NCI-H82 treated with DMSO at 0.1 percent for 48 hours (cell line): ENCODE data around the gene DYNLL1.
"Not testable (repeated sequence)": the region's sequence is repeated elsewhere in the genome, so short reads cannot be mapped to it uniquely, and the experiment has no call there.

Source experiments
- DNase-seq: peaks from one replicate; lab custom pipeline; 2025; ENCODE audit not compliant: unreplicated experiment; lab: John Stamatoyannopoulos, UW

The DYNLL1 gene

DNA sequence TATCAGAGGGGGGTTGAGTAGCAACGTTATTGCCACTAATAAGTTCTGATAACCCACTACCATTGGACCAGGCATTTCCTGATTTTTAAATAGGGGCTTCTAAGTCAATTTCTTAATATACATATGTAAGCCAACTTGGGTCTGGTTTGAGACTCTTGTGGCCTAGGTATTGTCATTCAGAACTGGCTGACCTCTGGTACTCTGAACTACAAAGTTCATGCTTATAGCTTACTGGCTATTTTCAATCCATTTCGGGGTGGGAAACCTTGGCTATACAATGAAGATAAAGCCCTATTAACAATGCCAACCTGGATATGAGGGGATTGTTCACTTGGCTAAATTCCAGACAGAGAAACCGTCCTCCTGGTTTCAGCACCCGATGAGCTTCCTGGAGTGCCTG lies 8.7 kb downstream of the DYNLL1 start:
- no peak for DNase-seq

DNA sequence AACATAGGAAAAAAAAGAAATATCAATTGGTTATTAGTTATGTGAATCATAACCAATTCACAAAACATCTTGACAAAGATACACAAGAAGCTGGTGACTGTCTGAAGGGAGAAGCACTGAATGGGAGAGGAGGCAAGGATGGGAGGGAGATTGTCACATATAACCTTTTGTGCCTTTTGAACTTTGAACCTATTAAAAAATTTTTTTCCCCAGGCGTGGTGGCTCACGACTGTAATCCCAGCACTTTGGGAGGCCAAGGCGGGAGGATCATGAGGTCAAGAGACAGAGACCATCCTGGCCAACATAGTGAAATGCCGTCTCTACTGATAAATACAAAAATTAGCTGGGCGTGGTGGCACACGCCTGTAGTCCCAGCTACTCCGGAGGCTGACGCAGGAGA lies 12.6 kb downstream of the DYNLL1 start:
- no peak for DNase-seq

DNA sequence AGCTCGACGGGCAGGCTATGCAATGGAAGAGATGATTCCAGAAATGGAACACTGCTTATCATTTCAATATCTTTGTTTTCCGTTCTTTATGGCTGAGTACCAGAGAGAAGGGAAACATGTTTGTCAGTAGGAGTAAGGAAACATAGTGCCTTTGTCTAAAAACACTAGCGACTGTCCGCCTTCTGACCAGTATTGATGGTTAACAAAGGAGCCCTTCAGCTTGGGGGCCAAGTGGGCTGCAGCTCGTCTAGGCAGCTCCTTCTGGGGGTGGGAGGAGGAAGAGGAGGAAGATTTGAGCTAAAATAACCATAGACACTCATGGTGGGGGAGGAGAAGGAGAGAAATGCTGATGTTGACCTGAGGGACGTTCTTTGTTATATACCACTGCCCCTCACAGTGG lies 18.1 kb downstream of the DYNLL1 start:
- no peak for DNase-seq

DNA sequence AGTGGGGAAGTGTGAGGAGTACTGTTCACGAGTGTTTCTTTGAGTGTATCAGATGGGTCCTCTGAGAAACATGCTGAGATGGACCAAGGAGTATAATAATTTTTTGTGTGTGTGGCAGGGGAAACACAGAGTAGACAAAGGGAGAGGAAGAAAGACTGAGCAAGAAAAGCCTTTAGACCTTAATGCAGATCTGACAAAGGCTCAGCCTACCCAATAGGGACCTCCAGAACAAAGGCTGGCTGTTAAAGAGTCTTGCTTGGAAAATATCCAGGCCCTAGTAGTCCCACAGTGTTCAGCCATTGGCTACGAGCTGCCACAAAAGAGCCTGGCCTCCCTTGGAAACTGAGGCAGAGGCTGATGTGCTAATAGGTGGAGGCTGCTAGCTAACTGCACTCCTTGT lies 19.6 kb downstream of the DYNLL1 start:
- no peak for DNase-seq

DNA sequence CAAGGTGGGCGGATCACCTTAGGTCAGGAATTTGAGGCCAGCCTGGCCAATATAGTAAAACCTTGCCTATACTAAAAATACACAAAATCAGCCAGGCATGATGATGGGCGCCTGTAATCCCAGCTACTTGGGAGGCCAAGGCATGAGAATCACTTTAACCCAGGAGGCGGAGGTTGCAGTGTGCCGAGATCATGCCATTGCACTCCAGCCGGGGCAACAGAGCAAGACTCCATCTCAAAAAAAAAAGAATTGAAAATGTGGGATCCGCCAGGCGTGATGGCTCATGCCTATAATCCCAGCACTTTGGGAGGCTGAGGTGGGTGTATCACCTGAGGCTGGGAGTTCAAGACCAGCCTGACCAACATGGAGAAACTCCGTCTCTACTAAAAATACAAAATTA lies 23.4 kb downstream of the DYNLL1 start:
- DNase-seq, result not testable (repeated sequence)

DNA sequence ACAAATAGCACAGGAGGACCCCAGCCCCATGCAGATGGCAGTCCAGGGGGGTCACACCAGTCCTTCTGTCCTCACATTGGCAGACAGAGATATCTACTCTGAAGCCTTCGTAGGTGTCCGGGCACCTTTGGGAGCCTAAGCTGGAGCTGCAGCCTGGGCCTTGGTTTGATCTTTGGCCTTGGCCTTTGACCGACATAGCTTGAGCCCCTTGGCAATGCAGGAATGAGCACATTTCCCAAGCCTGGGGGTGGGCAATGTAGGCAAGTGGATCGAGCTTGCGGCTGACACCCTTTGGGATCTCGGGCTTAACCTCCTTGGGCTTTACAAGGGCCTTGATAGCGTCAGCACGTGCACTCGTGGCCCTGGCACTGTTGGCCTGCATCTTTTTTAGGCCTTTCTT lies 26.7 kb downstream of the DYNLL1 start:
- DNase-seq, result no peak

DNA sequence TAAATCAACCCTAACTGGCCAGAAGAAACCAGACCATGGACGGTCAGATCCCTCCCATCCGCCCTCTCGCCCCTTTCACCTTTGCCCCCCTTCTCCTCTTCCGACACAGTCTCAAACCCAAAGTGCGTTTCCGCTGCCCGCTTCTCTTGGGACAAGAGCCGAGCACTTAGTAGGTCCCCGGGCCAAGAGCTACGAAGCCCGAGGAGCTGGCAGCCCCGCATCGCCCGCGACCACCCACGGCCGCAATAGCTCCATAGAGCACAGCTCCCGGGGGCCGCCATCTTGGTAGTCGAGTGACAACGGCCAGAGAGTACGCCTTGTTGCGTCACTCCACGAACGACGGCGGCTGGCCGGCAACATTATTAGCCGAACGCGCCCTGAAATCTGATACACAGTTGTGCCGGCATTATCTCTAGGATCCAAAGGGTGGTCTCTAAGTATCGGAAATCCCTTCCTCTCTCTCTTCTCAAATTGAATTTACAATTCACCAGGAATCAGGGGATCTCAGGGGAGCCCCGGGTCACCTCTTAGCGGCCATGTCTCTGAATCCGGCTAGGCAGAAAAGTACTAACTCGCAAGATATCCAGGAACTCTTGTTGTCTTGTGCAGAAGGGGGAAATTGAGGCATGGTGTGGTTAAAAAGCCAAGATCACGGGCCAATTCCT lies 33.1 kb downstream of the DYNLL1 start, which contains the start of gene COQ5:
Gene COQ5, minus strand, starts transcription at position 298 of the 665 bp plus-strand sequence. Its CDS starts 17 bp downstream, at position 281.
- peak; percentile 77 for DNase-seq

DNA sequence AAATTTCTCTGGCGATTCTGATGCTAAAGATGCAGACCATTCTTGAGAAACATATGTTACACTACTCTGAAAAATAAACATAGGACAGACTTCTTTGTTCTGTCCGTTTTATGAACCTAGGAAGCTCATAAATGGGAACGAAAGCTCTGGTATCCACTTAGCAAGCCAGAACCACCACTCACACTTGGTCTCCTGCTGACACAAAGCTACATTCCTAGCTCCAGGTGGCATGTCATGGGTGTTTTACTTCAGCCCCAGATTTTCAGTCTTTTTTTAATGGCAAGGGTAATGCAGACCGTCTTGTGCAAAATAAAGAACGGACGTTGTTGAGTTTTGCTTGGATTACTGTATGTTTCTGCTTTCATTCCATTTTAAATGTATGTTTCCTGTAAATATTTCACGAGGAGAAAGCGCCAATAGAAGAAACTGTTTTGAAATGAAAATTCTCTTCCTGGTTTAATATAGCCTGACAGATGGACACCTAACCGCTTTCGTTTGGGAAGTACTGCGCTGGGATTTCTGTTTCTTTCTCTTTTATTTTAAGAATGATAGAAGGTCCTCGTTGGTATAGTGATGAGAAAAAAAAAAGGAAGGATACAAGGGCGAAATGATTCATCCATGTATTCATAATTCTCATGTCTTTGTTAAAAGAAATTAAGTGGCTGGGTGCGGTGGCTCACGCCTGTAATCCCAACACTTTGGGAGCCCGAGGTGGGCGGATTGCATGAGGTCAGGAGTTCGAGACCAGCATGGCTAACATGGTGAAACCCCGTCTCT lies 33.9 kb downstream of the DYNLL1 start:
- DNase-seq, result peak; percentile 30

DNA sequence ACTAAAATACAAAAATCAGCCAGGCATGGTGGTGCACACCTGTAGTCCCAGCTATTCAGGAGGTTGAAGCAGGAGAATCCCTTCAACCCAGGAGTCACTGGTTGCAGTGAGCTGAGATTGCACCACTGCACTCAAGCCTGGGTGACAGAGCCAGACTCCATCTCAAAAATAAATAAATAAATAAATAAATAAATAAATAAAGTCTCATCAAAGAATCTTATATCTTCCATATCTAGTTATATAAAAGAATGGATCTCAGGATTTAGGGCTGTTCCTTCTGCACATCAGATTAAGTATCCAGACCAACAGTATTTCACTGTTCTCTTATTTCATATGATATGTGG lies 34.5 kb downstream of the DYNLL1 start:
- not testable (repeated sequence) for DNase-seq

DNA sequence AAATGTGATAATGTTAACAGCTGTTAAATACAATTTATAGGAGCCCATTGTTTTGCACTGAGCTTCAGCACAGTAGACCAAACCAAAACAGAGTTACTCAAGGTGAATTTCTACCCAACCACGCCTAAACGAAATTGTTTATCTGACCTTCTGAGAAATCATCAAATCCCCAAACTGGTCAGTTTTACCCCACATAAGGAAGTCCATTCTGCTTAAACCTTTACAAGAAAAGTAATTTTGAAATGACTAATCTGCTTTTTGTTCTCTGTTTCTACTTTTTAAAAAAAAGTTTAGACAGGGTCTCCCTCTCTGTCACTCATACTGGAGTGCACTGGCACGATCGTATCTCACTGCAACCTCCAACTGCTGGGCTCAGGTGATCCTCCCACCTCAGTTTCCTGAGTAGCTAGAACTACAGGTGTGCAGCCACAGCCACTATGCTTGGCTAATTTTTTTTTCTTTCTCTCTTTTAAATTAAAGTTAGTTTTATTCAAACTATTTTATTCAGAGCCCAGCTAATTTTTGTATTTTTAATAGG lies 36.9 kb downstream of the DYNLL1 start:
- DNase-seq, result no peak

DNA sequence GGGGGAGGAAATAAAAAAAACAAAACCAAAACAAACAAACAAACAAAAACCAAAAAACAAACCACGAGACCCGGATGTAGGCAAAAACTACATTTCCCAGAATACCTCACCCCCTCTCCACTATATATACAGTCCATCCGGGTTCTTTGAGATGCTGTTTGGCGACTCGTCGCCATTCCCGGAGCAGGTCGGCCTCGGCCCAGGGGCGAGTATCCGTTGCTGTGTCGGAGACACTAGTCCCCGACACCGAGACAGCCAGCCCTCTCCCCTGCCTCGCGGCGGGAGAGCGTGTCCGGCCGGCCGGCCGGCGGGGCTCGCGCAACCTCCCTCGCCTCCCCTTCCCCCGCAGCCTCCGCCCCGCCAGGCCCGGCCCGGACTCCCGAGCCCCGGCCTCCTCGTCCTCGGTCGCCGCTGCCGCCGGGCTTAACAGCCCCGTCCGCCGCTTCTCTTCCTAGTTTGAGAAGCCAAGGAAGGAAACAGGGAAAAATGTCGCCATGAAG lies 38.3 kb downstream of the DYNLL1 start, which contains the start of gene RNF10:
Gene RNF10, plus strand, starts transcription at position 154 of the 500 bp plus-strand sequence. CDS start 456 bp downstream, outside the sequence.
- DNase-seq, result peak; percentile 90

DNA sequence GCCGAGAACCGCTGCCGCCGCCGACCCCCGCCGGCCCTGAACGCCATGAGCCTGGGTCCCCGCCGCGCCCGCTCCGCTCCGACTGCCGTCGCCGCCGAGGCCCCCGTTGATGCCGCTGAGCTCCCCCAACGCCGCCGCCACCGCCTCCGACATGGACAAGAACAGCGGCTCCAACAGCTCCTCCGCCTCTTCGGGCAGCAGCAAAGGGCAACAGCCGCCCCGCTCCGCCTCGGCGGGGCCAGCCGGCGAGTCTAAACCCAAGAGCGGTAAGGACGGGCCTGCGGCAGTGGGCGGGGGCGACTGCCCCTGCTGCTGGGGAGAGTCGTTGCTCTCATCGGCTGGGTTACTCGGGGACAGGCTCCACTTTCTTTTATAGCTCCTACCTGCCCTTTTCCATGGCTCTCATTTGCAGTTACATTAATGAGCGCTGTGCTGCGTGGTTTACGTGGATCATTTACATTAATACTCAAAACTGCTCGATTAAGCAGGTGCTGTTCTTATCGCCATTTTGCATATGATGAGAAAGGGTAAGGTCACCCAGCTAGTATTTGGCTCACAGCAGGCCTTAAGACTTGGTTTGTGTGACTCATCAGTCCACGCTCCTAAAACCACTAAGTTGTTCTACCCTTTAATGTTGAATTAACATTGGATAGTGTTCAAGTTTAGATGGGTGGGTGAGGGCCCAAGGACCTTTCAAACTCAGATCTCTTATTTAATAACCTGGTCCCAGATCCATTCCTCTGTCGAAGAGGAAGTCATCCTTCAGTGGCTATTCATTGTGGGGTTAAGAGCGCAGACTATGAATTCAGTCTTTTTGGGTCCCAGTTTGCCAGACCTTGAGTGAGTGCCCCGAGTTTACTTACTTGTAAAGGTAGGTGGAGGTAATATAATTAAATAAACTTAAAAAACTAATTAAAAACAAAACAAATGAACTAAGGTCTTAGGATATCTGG lies 39.1 kb downstream of the DYNLL1 start:
- no peak for DNase-seq

DNA sequence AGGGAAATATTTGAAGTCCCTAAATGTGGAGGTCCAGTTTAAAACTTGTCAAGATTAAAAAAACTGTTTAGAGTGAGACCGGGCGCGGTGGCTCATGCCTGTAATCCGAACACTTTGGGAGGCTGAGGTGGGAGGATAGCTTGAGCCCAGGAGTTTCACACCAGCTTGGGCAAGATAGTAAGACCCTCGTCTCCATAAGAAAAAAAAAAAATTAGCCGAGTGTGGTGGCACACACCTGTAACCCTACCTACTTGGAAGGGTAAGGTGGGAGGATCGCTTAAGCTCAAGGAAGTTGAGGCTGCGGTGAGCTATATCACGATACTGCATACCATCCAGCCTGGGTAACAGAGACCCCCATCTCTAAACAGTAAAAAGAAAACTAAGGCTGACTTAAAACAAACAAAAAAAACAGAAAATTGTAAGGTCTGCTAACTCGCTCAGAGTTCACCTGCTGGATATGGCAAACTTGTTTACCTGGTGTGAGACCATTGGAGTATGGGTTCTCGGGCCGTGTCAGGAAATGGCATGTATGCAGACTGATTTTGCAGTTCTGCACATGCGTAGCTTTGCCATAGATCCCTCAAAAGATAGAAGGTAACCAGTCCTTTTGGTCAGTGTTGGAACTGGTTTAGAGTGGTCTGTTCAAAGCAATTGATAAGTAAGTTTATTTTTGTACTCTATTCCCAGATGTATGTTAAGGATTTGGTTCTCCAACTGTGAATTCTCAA lies 40.3 kb downstream of the DYNLL1 start:
- DNase-seq, result no peak

DNA sequence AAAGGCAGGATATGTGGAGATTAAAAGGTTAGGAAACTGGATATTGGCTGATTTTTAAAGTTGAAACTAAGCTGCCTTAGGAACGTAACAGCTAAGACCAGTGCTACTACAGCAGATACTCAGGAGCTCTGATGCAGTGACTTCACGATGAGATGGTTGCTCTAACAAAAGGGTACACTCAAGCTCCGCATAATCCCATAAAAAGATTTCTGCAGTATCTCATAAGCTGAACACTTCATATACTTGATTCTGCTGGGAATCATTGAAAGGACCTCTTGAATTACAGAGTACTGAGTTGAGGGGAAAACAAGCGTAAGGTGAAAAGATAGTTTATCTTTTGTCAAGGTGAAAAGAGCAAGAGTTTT lies 41.9 kb downstream of the DYNLL1 start:
- DNase-seq, result peak; percentile 52

DNA sequence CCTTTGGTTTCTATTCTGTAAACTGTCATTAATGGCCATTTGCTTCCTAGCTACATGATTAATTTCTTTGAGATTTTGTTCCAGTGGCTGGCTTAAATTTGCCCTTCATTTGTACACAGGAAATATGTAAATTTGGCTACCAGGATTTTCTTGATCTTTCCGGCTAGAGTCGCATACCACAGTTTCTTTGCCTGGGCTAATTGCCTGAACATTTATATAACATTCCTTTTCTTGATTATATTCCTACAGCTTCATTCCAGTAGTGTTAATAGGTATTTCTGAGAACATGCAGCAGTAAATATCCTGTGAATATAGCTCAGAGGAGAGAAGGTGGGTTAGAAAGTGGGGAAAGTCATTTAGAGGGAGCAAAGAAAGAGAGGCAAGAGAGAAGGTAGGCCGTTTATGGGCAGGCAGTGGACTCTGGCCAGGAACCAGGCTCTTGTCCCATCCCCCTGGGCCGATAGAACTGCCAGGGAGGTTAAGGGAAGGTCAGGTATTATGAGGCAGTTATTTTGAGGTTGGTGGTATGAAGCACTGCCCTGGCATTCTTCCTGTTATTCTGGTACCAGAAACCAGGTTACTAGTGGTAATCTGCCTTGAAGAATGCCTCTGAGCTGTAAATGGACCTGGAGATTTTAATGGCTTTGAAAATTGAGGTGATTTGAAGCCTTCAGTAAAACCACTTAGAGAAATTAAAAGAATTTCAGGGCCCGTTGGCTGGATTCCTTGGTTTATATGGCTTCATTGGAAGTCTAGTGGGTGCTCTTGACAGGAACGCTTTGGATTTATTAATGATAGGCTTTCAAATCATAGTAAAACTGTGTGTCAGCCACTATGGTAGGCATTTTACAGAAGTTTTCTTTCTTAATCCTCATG lies 42.6 kb downstream of the DYNLL1 start:
- no peak for DNase-seq

DNA sequence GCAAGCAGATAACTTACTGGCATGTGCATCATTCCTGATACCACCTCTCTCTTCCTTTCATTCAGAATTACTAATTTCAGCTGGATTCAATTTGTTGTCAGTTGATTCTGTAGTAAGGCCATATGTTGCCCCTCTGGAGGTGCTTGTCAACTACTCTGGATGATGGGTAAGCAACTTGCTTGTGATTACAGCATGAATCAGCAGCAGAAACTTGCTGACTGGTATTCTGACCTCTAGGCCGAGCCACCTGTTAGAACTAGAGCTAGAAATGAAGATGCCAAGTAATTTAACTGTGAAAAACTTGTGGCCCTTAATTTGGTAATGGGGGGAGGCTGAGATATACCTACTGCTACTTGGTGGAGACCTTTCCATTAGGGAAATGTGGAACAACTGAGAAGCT lies 43.4 kb downstream of the DYNLL1 start:
- no peak for DNase-seq

DNA sequence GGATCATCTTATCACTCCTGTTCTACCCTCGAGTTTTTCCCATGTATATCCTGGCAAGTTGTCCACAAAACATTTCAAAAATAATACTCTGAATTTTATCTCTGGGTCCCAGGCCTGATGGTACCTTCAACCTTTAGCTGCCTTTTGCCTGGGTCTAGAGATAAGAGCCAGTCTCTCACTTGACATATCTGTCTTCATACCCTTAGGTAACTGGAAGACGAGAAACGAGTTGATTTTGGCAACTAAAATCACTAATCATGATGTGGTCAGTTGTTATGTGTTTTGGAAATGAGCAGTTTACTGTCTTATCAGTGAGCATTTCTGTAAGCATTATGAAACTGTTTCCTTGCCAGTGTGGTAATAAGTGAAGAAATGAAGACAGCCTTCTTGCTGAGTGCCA lies 44.5 kb downstream of the DYNLL1 start:
- no peak for DNase-seq

DNA sequence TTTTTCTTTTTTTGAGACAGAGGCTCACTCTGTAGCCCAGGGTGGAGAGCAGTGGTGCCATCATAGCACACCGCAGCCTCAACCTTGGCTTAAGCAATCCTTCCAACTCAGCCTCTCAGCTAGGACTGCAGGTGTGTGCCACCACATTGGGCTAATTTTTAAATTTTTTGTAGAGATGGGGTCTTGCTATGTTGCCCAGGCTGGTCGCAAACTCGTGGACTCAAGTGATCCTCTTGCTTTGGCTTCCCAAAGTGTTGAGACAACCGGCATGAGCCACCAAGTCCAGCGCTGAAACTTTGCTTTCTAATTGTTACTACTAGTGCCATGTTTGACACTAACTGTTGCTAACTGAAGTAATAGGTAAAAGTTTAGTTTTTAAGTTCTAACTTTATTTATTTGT lies 46.3 kb downstream of the DYNLL1 start:
- DNase-seq, result no peak

DNA sequence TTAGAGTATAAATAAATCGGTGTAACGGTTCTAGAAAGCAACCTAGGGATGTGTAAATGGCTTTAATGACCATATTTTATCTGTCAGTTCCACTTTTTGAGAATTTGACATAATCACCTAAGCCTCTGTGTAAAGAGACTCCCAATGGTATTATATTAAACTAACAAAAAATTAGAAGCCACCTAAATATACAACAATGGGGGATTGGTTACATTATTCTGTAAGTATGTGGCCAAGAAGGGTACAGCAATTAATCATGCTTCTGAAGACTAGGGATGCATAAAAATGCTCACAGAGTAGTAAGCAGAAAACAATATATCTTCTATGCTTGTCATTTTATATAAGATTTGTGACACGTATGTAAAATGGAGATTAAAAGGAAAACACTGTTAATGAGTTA lies 48.8 kb downstream of the DYNLL1 start:
- DNase-seq, result no peak

DNA sequence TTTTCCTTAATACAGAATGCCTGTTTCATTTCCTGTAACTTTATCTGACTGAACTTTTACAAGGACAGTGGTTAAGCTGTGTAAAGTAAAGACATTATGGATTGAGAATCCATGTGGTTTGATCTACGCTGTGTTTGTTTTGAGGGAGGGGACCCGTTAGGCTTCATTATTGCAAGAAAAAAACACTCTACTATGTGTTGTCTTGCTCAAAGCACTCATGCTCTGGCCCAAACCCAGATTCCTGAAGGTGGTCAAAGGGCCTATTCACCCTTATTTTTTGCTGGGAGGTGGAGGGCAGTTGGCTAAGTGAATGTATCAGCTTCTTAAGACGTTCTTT lies 50.1 kb downstream of the DYNLL1 start:
- no peak for DNase-seq
